Progenitor cell of endocrine pancreas (in vitro differentiated cells): Measurements from ENCODE around the gene HOXA10. TPM values are rescaled to one million over a fixed set of nuclear protein-coding genes. Genes with fewer than 3 reads are reported as not detected.
A peak's percentile ranks its signal among the peaks of the same experiment; 100 is the strongest.

ENCODE experiments used
- DNase-seq: peaks from one replicate; pipeline ENCODE4 v3.0.0; 2021; ENCODE audit warnings: low spot score; ENCODE audit not compliant: unreplicated experiment
- H3K27ac Mint-ChIP-seq: 2 replicates; pipeline ENCODE4 v1.8.0; 2021; ENCODE audit warnings: mild to moderate bottlenecking, moderate library complexity, mixed read lengths
- H3K27me3 Mint-ChIP-seq: 2 replicates; pipeline ENCODE4 v1.8.0; 2021; ENCODE audit warnings: mixed read lengths
- H3K36me3 Mint-ChIP-seq: 2 replicates; pipeline ENCODE4 v1.8.0; 2022; ENCODE audit warnings: mixed read lengths; ENCODE audit not compliant: insufficient read depth
- H3K4me1 Mint-ChIP-seq: 2 replicates; pipeline ENCODE4 v1.8.0; 2021; ENCODE audit warnings: low read depth, mixed read lengths
- H3K4me3 Mint-ChIP-seq: 2 replicates; pipeline ENCODE4 v1.8.0; 2021; ENCODE audit warnings: low read depth, mild to moderate bottlenecking, moderate library complexity, mixed read lengths
- H3K9me3 Mint-ChIP-seq: 2 replicates; pipeline ENCODE4 v1.8.0; 2021; ENCODE audit warnings: low read depth, mixed read lengths
- CTCF ChIP-seq: fragments of 200-600 bp; sonication (generic); IDR thresholded peaks from one replicate; pipeline ENCODE4 v1.5.0; 2021; ENCODE audit warnings: antibody characterized with exemption, mild to moderate bottlenecking; ENCODE audit not compliant: unreplicated experiment
- total RNA-seq: library from RNA; stranded (reverse); gene quantifications from 2 replicates; pipeline ENCODE4 v1.2.1, GENCODE V29; 2021

The HOXA10 gene
- total RNA-seq, 1 donor from 2014 or later = not detected

GRCh38 chr7:27152816-27153442, 21.2 kb downstream of the HOXA10 start:
- Mint-ChIP-seq H3K27ac (no peak overlapping the region), H3K9me3 (no peaks in the 10 kb centered on the region), H3K4me3 (no peak overlapping the region), H3K27me3 (peaks cover 94% of the 10 kb centered on the region), H3K36me3 (peaks cover 1% of the 10 kb centered on the region), H3K4me1 (peaks cover 18% of the 10 kb centered on the region)
- no peak for TF ChIP-seq CTCF
- DNase-seq = no peak

GRCh38 chr7:27151931-27152815, 21.9 kb downstream of the HOXA10 start, which contains the start of gene HOXA3:
HOXA3 (minus strand) TSS chr7:27152583; CDS start chr7:27110640, 41,943 bp downstream.
- no peak within 1 kb of the TSS for H3K27ac Mint-ChIP-seq
- H3K4me3 Mint-ChIP-seq = peak within 1 kb of the TSS; percentile 66
- H3K4me1 Mint-ChIP-seq = peaks cover 18% of the 10 kb centered on the region
- no peak for TF ChIP-seq CTCF
- peaks cover 1% of the 10 kb centered on the region for H3K36me3 Mint-ChIP-seq
- H3K9me3 Mint-ChIP-seq = no peaks in the 10 kb centered on the region
- peaks cover 89% of the 10 kb centered on the region for H3K27me3 Mint-ChIP-seq
- no peak for DNase-seq

GRCh38 chr7:27151341-27151930, 22.7 kb downstream of the HOXA10 start:
- no peak overlapping the region for H3K27ac Mint-ChIP-seq
- no peak for DNase-seq
- peaks cover 2% of the 10 kb centered on the region for H3K36me3 Mint-ChIP-seq
- H3K4me1 Mint-ChIP-seq = peaks cover 18% of the 10 kb centered on the region
- peak overlapping the region; percentile 66 for H3K4me3 Mint-ChIP-seq
- peaks cover 90% of the 10 kb centered on the region for H3K27me3 Mint-ChIP-seq
- H3K9me3 Mint-ChIP-seq = no peaks in the 10 kb centered on the region
- TF ChIP-seq CTCF = no peak

GRCh38 chr7:27150568-27151340, 23.4 kb downstream of the HOXA10 start:
- H3K4me1 Mint-ChIP-seq = peaks cover 17% of the 10 kb centered on the region
- no peaks in the 10 kb centered on the region for H3K9me3 Mint-ChIP-seq
- peaks cover 3% of the 10 kb centered on the region for H3K36me3 Mint-ChIP-seq
- H3K4me3 Mint-ChIP-seq = peak overlapping the region; percentile 66
- peak; percentile 87 for TF ChIP-seq CTCF
- peak; percentile 63 for DNase-seq
- peaks cover 90% of the 10 kb centered on the region for H3K27me3 Mint-ChIP-seq
- H3K27ac Mint-ChIP-seq = no peak overlapping the region
